LNCaP clone FGC (cell line): ENCODE data around the gene ZNF281.
"Not testable (repeated sequence)": the region's sequence is repeated elsewhere in the genome, so short reads cannot be mapped to it uniquely, and the experiment has no call there.

ENCODE experiments used
- DNase-seq: peaks from one replicate; pipeline ENCODE4 v3.0.0-alpha.2; 2011; ENCODE audit warnings: low read depth
- H3K4me3 ChIP-seq: 2 replicates; pipeline ENCODE4 v1.5.1; 2011; ENCODE audit warnings: mild to moderate bottlenecking, low read depth, low read length, control low read depth
- CTCF ChIP-seq: IDR thresholded peaks from 2 replicates; pipeline ENCODE4 v1.5.1; 2012; ENCODE audit warnings: mild to moderate bottlenecking; ENCODE audit not compliant: control insufficient read depth, insufficient read depth; ENCODE audit errors: extremely low read depth

The ZNF281 gene

DNA sequence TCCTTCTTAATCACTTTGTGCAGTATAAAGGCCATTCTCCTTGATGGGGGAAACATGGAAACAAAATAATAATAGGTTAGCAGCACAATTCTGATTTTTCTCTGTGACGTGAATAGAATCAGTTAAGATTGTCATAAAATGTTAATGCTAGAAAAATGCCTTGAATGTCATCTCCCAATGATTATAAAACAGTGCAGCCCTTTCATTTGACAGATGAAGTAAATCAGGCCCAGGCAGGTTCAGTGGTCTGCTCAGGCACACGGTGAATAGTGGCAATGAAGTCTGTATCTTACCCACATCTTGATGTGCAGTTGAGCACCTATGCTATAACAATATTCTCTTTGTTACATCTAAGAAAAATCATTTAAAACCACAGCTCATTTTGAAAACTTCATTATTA, 32.2 kb upstream of the ZNF281 start:
- no peak overlapping the region for H3K4me3 ChIP-seq
- DNase-seq = no peak
- no peak for TF ChIP-seq CTCF

- TF ChIP-seq CTCF = no peak
- no peak for DNase-seq
- no peak overlapping the region for H3K4me3 ChIP-seq
These were observed 29.1 kb upstream of the ZNF281 start for GRCh38 chr1:200438911-200439310.

GRCh38 chr1:200438413-200438812, 28.6 kb upstream of the ZNF281 start:
- DNase-seq, H3K4me3 ChIP-seq: not testable (repeated sequence)

GRCh38 chr1:200437556-200438203, 27.8 kb upstream of the ZNF281 start:
- no peak for TF ChIP-seq CTCF
- no peak overlapping the region for H3K4me3 ChIP-seq
- DNase-seq = no peak

- TF ChIP-seq CTCF = no peak
- H3K4me3 ChIP-seq = no peak overlapping the region
- no peak for DNase-seq
These were observed 27.3 kb upstream of the ZNF281 start for GRCh38 chr1:200437088-200437487.

GRCh38 chr1:200436436-200436835, 26.6 kb upstream of the ZNF281 start:
- DNase-seq = no peak

GRCh38 chr1:200435200-200435780, 25.5 kb upstream of the ZNF281 start:
- TF ChIP-seq CTCF = no peak
- DNase-seq = no peak
- no peak overlapping the region for H3K4me3 ChIP-seq

More at GRCh38 chr1:200436436-200436835, 26.6 kb upstream of the ZNF281 start:
- no peak for TF ChIP-seq CTCF
- H3K4me3 ChIP-seq = no peak overlapping the region
